GM21529 (cell line): Measurements from ENCODE around the gene PARP15.

Experiments used
- ATAC-seq: cut with Tn5 transposase; IDR thresholded peaks from one replicate; pipeline ENCODE4 v1.9.1; 2021; ENCODE audit not compliant: unreplicated experiment

Gene PARP15

GRCh38 chr3:122568755-122569154, 8.7 kb upstream of the PARP15 start:
- ATAC-seq = no peak

GRCh38 chr3:122572940-122573412, 4.5 kb upstream of the PARP15 start:
- peak; percentile 29 for ATAC-seq

- peak; percentile 82 for ATAC-seq
These were observed 1.1 kb upstream of the PARP15 start for GRCh38 chr3:122576174-122576940.

- ATAC-seq = no peak
These were observed 755 bp downstream of the PARP15 start for GRCh38 chr3:122578069-122578740.

GRCh38 chr3:122580470-122580869, 3.0 kb downstream of the PARP15 start:
- no peak for ATAC-seq

- no peak for ATAC-seq
These were observed 4.2 kb downstream of the PARP15 start for GRCh38 chr3:122581622-122582021.

- no peak for ATAC-seq
These were observed 4.9 kb downstream of the PARP15 start for GRCh38 chr3:122582390-122582789.

GRCh38 chr3:122586098-122586497, 8.6 kb downstream of the PARP15 start:
- no peak for ATAC-seq

- no peak for ATAC-seq
These were observed 9.5 kb downstream of the PARP15 start for GRCh38 chr3:122586773-122587485.

- ATAC-seq = no peak
These were observed 10.1 kb downstream of the PARP15 start for GRCh38 chr3:122587572-122587971.

GRCh38 chr3:122589297-122589696, 11.8 kb downstream of the PARP15 start:
- peak; percentile 72 for ATAC-seq

GRCh38 chr3:122590610-122591009, 13.2 kb downstream of the PARP15 start:
- ATAC-seq = no peak

GRCh38 chr3:122594025-122594424, 16.6 kb downstream of the PARP15 start:
- ATAC-seq = no peak

- no peak for ATAC-seq
These were observed 20.7 kb downstream of the PARP15 start for GRCh38 chr3:122598151-122598550.

GRCh38 chr3:122598556-122598955, 21.1 kb downstream of the PARP15 start:
- no peak for ATAC-seq

GRCh38 chr3:122602011-122602710, 24.7 kb downstream of the PARP15 start:
- ATAC-seq = no peak

- no peak for ATAC-seq
These were observed 25.6 kb downstream of the PARP15 start for GRCh38 chr3:122603056-122603455.

- ATAC-seq = no peak
These were observed 28.9 kb downstream of the PARP15 start for GRCh38 chr3:122606330-122606729.

- ATAC-seq = no peak
These were observed 31.5 kb downstream of the PARP15 start for GRCh38 chr3:122608916-122609315.

- ATAC-seq = peak; percentile 94
These were observed 32.5 kb downstream of the PARP15 start for GRCh38 chr3:122609798-122610559.
